Measurements from ENCODE around the gene EZH2.

The EZH2 gene

DNA sequence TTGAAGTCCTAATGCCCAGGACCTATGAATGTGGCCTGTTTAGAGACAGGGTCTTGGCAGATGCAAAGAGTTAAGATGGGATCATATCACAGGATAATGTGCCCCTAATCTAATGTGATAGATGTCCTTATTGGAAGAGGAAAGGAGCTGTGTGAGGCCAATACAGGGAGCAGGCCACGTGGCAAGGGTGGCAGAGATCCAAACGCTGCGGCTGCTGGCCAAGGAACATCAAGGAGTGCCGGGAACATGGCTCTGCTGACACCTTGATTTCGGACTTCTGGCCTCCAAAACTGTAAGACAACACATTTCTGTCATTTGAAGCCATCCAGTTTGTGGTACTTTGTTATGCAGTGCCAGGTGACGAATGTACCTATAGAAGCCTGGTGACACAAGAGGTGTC lies 37.7 kb upstream of the EZH2 start:
- DNase-seq (ENCODE audit: low spot score), result no peak

GRCh38 chr7:148921189-148921588 lies 37.1 kb upstream of the EZH2 start:
- no peak for DNase-seq (ENCODE audit: low spot score)
- Histone ChIP-seq H3K27ac (no peak overlapping the region), H3K4me3 (no peak overlapping the region)
- TF ChIP-seq, protein P1, sequence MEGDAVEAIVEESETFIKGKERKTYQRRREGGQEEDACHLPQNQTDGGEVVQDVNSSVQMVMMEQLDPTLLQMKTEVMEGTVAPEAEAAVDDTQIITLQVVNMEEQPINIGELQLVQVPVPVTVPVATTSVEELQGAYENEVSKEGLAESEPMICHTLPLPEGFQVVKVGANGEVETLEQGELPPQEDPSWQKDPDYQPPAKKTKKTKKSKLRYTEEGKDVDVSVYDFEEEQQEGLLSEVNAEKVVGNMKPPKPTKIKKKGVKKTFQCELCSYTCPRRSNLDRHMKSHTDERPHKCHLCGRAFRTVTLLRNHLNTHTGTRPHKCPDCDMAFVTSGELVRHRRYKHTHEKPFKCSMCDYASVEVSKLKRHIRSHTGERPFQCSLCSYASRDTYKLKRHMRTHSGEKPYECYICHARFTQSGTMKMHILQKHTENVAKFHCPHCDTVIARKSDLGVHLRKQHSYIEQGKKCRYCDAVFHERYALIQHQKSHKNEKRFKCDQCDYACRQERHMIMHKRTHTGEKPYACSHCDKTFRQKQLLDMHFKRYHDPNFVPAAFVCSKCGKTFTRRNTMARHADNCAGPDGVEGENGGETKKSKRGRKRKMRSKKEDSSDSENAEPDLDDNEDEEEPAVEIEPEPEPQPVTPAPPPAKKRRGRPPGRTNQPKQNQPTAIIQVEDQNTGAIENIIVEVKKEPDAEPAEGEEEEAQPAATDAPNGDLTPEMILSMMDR (IDR thresholded peaks at IDR 0.05), result no peak

More for the DNA sequence above, 37.7 kb upstream of the EZH2 start:
- Histone ChIP-seq H3K4me3 (no peak overlapping the region), H3K27ac (no peak overlapping the region)
- TF ChIP-seq, protein P1 (IDR thresholded peaks at IDR 0.05), result no peak

- H3K27ac ChIP-seq, result no peak overlapping the region
- TF ChIP-seq, protein P1 (IDR thresholded peaks at IDR 0.05), result no peak
- H3K4me3 ChIP-seq, result no peak overlapping the region
- no peak for DNase-seq (ENCODE audit: low spot score)
Observed at GRCh38 chr7:148919859-148920258, 35.8 kb upstream of the EZH2 start.

DNA sequence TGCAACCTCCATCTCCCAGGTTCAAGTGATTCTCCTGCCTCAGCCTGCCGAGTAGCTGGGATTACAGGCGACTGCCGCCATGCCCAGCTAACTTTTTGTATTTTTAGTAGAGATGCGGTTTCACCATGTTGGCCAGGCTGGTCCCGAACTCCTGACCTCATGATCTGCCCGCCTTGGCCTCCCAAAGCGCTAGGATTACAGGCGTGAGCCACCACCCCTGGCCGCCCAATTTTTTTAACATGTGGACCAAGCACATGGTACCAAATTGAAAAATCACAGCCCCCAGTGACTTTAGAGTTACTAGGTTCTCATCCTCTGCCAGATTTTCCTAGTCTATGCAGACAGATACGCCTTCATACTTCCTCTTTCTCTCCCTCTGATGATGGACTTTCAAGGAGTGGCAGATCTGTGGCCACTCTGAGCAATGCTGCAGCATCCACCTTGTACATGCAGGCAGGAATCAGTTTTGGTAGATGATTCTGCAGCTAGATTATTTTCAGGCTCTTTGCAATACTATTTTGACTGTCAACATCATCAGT lies 34.0 kb upstream of the EZH2 start:
- TF ChIP-seq, protein P1 (IDR thresholded peaks at IDR 0.05), result no peak
- Histone ChIP-seq H3K4me3 (no peak overlapping the region), H3K27ac (no peak overlapping the region)
- DNase-seq (ENCODE audit: low spot score), result no peak

DNA sequence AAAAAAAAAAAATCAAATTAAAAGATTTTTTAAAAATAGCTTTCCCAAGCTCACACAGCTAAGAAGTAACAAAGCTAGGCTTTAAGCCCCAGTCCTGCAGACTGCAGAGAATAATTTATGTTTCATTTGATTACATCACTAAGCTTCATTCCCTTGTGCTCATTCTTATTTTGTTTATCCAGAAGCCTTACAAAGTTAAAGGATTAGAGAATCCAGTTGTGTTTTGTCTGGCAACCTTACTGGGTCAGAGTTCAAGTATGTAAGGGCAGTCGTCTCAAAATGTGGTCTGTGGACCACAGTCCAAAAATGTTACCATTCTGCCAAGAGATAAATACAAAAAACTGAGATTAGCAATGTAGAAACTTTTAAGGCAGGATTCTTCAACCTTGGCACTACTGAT lies 32.1 kb upstream of the EZH2 start:
- H3K27ac ChIP-seq, result peak overlapping the region in 1 of 2 donors; percentile 61
- DNase-seq (ENCODE audit: low spot score), result no peak
- H3K4me3 ChIP-seq, result no peak overlapping the region
- TF ChIP-seq, protein P1 (IDR thresholded peaks at IDR 0.05), result no peak

DNA sequence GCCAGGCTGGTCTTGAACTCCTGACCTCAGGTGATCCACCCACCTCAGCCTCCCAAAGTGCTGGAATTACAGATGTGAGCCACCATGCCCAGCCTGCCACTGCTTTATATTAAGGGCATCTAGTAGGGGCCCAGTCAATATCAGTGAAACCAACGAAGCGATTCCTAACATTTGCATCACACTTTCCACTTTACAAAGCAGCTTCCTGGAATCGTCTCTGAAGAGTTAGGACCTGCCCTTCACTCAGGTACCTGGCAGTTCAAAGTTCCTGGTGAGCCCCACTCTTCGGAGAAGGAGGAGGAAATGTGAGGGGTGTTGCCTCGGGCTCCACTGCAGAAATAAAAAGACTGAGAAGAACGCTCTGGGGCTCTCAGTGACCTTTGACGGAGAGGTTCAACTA lies 31.1 kb upstream of the EZH2 start:
- H3K4me3 ChIP-seq, result no peak overlapping the region
- no peak overlapping the region for H3K27ac ChIP-seq
- DNase-seq (ENCODE audit: low spot score), result peak; percentile 45
- TF ChIP-seq, protein P1 (IDR thresholded peaks at IDR 0.05), result no peak

DNA sequence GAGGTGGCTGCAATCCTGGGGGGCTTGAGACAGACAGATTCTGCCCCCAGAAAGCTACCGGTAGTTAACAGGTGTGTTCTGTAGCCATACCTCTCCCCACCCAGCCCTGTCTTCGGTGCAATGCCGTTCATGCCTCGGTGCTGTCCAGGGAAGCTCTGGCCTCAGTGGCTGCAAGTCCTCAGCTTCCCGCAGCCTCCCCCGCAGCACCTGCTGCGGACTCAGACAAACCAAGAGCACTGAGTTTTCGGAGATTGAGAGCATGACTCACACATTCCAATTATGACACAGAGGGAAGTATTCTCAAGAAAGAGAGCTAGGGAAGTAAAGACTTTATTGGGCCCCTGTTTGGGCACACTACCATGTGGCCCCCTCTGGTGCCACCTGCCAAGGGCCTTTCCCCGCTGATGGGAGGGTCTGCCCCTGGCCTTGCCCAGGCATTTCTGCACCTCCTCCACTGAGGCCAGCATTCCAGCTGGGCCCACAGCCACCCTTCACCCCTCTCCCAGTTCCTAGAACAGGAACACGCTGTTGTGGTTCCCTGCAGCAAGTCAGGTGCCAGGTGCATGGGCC lies 30.2 kb upstream of the EZH2 start:
- Histone ChIP-seq H3K27ac (no peak overlapping the region), H3K4me3 (no peak overlapping the region)
- no peak for DNase-seq (ENCODE audit: low spot score)
- TF ChIP-seq, protein P1 (IDR thresholded peaks at IDR 0.05), result no peak

Data from coronary artery (tissue), 2 donors.